Activated naive CD8-positive, alpha-beta T cell treated with anti-CD3 and anti-CD28 coated beads, Interleukin-2, amount 10 ng/mL, durations not matched to agents 7 days and 5 days (primary cell): Measurements from ENCODE around the gene ABLIM2. TPM values are rescaled to one million over a fixed set of nuclear protein-coding genes. Genes with fewer than 3 reads are reported as not detected.

Experiments
- ATAC-seq: fragments of 150-1000 bp; cut with Tn5 transposase; one replicate; pipeline ENCODE4 v1.10.0; 2021; ENCODE audit warnings: low read depth, moderate library complexity
- POLR2A ChIA-PET: fragments of 350-600 bp; sonication (Branson Sonifier 250); formaldehyde crosslinking; loops from one replicate; lab custom pipeline; 2021; ENCODE audit warnings: antibody characterized with exemption; lab: Charles Lee
- DNase-seq: peaks from one replicate; pipeline ENCODE4 v3.0.0; 2021
- H3K27ac Mint-ChIP-seq: one replicate; pipeline ENCODE4 v1.8.0; 2022; ENCODE audit warnings: mild to moderate bottlenecking, mixed read lengths
- H3K27me3 Mint-ChIP-seq: one replicate; pipeline ENCODE4 v1.8.0; 2022; ENCODE audit warnings: mild to moderate bottlenecking, moderate library complexity, mixed read lengths
- H3K36me3 Mint-ChIP-seq: one replicate; pipeline ENCODE4 v1.8.0; 2021; ENCODE audit warnings: mild to moderate bottlenecking, mixed read lengths
- H3K4me1 Mint-ChIP-seq: one replicate; pipeline ENCODE4 v1.8.0; 2021; ENCODE audit warnings: mixed read lengths
- H3K4me3 Mint-ChIP-seq: one replicate; pipeline ENCODE4 v1.8.0; 2022; ENCODE audit warnings: mild to moderate bottlenecking, moderate library complexity, mixed read lengths
- H3K9me3 Mint-ChIP-seq: one replicate; pipeline ENCODE4 v1.8.0; 2021; ENCODE audit warnings: mixed read lengths
- total RNA-seq, 2 experiments: library from RNA; stranded (reverse); gene quantifications; one replicate each; pipeline ENCODE4 v1.2.3, GENCODE V29; 2021

The ABLIM2 gene
- total RNA-seq, 2 experiments from 2014 or later, result 1.7 to 2.5 TPM

DNA sequence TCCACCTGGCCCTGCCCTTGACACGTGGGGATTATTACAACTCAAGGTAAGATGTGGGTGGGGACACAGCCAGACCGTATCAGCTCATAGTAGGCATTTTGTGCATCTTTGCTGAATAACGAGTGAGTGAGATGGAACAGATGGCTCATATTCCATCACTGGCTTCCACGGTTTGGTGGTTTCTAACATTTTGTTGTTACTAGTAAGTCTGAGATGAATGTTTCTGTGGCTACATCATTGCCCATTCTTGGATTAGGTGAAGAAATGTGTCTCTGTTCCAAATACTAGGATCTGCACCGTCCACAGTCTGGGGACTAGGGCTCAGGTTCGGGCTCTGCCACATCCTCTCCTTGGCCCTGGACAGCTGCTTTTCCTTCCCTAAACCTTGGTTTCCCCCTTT, 3.6 kb downstream of the ABLIM2 start:
- Mint-ChIP-seq H3K9me3 (no peaks in the 10 kb centered on the region), H3K27ac (no peak overlapping the region), H3K36me3 (peaks cover 2% of the 10 kb centered on the region), H3K4me1 (peaks cover 6% of the 10 kb centered on the region), H3K4me3 (no peak overlapping the region), H3K27me3 (peaks cover 12% of the 10 kb centered on the region)
- POLR2A ChIA-PET, result interaction anchor here (0.5 kb wide), 1 partner anchor 53 kb away, joined by 4 read pairs; no protein-coding TSS in a partner anchor
- DNase-seq (no peak), ATAC-seq (no peak)

DNA sequence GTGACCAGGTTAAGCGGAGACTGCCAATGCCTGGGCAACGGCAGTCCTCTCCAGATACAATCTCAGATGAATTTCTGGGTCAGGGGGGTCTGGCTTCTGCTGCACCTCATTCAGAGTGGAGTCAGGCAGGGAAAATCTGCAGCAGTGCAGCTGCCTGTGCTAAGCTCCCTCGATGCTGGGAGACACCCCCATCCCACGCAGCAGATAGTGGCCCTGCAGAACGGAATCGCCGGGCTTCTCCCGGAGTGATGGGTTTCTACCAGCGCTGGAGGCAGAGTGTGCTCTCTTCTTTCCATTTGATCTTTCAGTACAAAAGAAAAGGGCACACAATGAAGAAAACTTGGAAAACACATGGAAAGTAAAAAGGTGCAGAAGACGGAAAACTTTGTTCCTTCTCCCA, 5.2 kb downstream of the ABLIM2 start:
- DNase-seq (no peak), ATAC-seq (no peak)
- Mint-ChIP-seq H3K4me3 (no peak overlapping the region), H3K9me3 (no peaks in the 10 kb centered on the region), H3K36me3 (no peaks in the 10 kb centered on the region), H3K4me1 (no peaks in the 10 kb centered on the region), H3K27ac (no peak overlapping the region), H3K27me3 (peaks cover 12% of the 10 kb centered on the region)
- POLR2A ChIA-PET, result no interaction called here

DNA sequence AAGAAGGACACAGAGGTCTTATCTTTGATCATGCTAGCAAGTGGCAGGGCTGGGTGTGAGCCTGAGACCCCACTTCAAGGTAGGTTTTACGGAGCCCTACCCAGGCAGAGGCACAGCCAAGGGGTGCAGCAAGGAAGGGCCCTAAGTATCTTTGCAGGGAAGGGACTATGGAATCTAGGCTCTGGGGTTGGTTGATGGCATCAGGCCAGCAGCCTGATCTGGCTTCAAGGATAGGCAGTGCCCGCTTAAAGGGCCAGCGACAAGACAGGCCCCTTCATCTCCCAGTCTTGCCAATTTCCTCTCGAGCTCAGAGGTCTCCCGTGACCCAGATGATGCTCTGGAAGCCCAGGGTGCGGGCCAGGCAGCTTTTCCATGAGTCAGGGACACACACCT, 5.8 kb downstream of the ABLIM2 start:
- no peaks in the 10 kb centered on the region for H3K9me3 Mint-ChIP-seq
- no peaks in the 10 kb centered on the region for H3K4me1 Mint-ChIP-seq
- no peak overlapping the region for H3K27ac Mint-ChIP-seq
- no peaks in the 10 kb centered on the region for H3K36me3 Mint-ChIP-seq
- POLR2A ChIA-PET, result no interaction called here
- no peak overlapping the region for H3K4me3 Mint-ChIP-seq
- peaks cover 13% of the 10 kb centered on the region for H3K27me3 Mint-ChIP-seq
- ATAC-seq (no peak), DNase-seq (no peak)

DNA sequence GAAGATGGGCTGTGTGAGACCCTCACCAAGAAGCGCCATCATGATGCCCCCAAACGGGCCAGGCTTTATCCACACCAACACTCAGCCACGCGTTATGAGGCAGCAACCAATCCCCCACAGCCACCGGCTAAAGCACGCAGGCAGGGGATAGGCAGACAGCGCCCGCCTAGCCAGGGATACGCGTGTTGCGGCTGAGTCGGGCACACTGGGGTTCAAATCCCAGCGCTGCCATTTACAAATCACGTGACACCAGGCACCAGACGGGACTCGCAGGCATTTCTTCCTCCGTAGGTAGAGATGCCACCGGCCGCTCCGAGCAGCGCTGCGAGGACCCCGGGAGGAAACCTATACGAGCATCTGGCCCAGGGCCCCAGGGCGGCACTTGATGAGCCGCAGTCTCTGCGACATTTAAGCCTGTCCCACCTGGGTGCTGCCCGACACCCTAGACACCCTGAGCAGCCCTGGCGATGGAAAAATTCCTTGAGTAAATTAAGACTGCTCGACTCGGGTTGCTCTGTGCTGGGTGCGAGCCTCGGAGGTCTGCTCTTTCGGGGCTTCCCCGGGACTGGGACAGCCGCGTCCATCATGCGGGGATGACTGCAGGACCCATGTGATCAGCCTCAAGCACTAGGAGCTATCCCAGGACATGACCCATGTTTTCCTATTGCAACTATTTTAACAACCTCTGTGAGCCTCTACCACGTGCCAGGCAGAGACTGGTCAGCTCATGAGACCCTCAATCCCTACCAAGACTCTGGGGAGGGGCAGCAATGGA, 6.3 kb downstream of the ABLIM2 start:
- ATAC-seq (no peak), DNase-seq (no peak)
- H3K4me1 Mint-ChIP-seq, result no peaks in the 10 kb centered on the region
- no peaks in the 10 kb centered on the region for H3K36me3 Mint-ChIP-seq
- no peak overlapping the region for H3K4me3 Mint-ChIP-seq
- POLR2A ChIA-PET, result no interaction called here
- H3K27me3 Mint-ChIP-seq, result peaks cover 9% of the 10 kb centered on the region
- no peak overlapping the region for H3K27ac Mint-ChIP-seq
- H3K9me3 Mint-ChIP-seq, result no peaks in the 10 kb centered on the region

DNA sequence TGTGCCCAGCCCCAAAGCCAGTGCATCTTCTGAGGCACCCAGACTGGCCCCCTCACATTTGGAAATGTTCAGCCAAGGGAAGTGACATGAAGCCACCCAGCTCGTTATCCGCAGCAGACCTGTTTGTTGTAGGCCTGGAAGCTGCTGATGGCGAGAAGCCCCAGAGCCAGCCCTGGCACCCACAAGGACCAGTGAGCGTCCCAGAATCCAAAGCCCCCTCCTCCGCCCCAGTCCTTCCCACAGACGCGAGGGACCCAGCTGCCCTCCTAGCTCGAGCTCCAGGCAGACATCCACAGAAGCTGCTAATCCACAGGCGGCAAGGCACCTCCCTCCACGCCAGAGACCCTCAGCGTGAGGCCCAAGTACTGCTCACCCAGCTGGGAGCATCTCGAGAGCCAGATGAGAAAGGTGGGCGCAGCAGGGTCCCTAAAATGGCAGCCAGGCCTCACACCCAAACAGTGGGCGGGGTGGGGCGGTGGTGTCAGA, 7.4 kb downstream of the ABLIM2 start:
- Mint-ChIP-seq H3K9me3 (no peaks in the 10 kb centered on the region), H3K36me3 (no peaks in the 10 kb centered on the region), H3K4me3 (no peak overlapping the region), H3K27me3 (peaks cover 4% of the 10 kb centered on the region), H3K27ac (no peak overlapping the region), H3K4me1 (no peaks in the 10 kb centered on the region)
- POLR2A ChIA-PET, result no interaction called here
- DNase-seq (no peak), ATAC-seq (no peak)

DNA sequence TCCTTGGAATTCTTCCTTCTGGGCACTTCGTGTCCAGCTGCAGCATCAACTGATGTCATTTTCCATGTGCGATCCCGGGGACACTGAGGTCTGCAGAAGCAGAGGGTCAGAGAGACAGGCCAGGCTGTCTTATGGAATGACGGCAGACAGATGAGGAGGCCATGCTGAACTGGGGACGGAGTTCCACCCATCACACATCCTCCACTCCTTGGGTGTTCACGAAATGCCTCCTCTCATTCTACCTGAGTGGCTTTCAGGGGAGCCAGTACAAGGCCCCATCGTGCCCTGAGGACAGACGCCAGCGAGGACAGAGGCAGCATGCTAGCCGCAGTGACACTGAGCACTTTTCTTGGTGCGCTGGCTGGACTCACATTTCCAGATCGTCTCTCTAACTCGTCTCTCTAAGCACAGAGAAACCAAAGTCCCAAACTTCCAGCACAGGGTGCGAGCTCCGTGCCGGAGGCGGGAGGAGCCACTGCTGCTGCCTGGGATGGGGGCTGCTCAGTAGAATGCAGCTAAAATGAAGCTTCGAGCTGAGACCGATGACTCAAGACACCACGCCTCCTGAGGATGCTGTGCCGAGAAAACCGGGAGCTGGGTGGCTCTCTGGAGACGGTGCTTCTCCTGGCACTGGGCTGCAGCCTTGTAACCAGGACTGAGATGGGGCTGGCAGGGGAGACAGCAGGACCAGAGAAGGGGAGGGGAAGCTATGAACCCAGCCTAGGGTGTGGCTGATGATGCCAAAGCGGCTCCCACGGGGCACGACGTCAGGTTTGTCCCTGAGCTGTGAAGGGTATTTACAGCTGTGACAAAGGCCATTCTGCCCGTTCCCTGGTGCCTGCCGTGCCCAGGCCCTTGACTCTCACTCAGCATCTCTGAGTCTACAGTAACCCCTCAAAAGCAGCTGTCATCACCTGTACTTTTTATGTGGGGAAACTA, 8.2 kb downstream of the ABLIM2 start:
- Mint-ChIP-seq H3K4me1 (no peaks in the 10 kb centered on the region), H3K4me3 (no peak overlapping the region), H3K36me3 (no peaks in the 10 kb centered on the region), H3K27ac (no peak overlapping the region), H3K27me3 (peaks cover 4% of the 10 kb centered on the region), H3K9me3 (no peaks in the 10 kb centered on the region)
- DNase-seq (no peak), ATAC-seq (no peak)
- POLR2A ChIA-PET, result no interaction called here

DNA sequence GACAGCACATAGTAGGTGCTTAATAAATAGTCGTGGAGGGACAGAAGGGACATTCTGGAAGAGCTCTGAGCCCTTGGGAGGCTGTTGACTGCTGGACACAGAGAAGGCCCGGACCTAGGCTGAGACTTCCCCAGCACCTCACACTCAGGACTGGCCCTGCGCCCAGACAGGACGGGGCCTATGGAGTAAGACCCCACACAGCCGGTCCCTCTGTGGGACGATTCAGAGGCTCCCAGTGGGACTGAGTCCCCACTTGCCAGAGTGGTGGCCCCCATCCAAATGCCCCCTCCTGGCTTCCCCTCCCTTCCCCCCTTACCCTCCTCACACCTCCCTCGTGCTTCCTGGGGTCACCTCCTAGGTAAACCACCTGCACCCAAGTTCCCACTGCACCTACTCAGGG, 8.9 kb downstream of the ABLIM2 start:
- Mint-ChIP-seq H3K4me1 (no peaks in the 10 kb centered on the region), H3K36me3 (no peaks in the 10 kb centered on the region), H3K27me3 (peaks cover 3% of the 10 kb centered on the region), H3K4me3 (no peak overlapping the region), H3K9me3 (no peaks in the 10 kb centered on the region), H3K27ac (no peak overlapping the region)
- ATAC-seq (no peak), DNase-seq (no peak)
- POLR2A ChIA-PET, result no interaction called here

DNA sequence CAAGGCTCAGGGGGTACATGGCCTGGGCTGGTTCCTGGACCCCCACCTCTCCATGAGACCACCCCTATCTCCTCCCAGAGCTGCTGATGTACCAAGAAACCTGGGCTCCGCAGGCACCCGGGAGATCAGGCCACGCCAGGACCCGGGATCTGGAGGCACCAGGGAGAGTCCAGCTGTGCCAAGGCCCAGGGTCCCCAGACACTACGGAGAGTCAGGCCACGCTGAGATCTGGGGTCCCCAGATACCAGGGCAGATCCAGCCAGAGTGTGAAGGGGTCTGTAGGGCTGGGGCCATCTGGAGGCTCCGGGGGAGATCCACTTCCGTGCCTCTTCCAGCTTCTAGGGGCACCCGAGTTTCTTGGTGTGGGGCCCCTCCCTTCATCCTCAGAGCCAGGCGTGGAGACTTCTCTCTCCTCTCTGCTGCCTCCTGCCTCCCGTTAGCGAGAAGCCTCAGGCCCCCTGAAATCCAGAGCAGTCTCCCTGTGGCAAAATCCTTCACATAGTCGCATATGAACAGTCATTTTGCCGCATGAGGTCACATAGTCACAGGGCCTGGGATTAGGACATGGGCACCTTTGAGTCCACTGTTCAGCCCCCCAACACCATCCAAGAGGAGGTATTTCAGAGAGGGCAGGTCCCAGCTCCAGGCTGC, 9.7 kb downstream of the ABLIM2 start:
- Mint-ChIP-seq H3K4me3 (no peak overlapping the region), H3K36me3 (no peaks in the 10 kb centered on the region), H3K9me3 (no peaks in the 10 kb centered on the region), H3K4me1 (no peaks in the 10 kb centered on the region), H3K27ac (no peak overlapping the region), H3K27me3 (peaks cover 2% of the 10 kb centered on the region)
- POLR2A ChIA-PET, result no interaction called here
- ATAC-seq (no peak), DNase-seq (no peak)

DNA sequence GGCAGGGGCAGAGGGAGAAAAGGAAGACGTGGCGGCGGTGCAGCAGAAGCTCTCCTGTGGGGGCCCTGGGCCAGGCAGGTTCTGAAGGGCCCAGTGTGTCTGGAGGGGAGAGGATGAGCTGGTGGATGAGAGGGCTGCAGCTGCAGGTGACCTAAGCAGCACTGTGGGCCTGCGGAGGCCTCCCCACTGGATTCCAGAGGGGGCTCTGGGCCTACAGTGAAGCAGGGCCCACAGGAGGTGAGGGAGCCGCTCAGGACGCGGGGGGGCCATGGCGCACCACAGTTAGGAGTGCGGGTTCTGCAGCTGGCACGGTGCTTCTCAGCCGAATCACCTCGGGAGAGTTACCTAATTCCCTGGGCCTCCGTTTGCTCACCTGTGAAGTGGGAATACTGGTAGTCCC, 10.5 kb downstream of the ABLIM2 start:
- H3K36me3 Mint-ChIP-seq, result no peaks in the 10 kb centered on the region
- POLR2A ChIA-PET, result no interaction called here

DNA sequence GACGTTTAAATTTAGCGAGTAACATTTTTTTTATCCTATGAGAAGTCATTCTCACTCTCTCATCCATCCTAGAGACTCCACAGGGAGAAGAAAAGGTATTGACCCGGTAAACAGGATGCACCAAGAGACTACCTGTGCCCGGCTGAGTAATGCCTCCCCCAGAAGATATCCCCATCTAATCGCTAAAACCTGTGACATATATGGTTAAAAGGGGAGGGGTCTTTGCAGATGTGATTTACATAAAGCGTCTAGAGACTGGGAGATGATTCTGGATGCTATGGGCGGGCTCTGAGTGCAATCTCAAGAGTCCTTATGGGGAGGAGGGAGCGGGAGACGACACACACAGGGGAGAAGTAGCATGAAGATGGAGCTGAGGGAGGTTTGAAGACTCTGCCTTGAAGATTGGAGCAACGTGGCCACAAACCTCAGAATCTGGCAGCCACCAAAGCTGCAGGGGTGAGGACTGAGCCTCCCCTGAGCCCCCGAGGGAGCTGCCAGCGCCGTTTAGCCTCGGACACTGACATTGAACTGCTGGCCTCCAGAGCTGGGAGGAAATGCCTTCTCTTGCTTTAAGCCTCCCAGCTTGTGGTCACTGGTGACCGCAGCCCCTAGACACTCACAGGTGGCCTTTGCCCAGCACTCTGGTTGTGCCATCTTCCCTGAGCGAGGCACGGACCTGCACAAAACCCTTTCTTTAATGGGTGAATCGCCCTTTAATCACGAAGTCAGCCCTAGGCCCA, 11.2 kb downstream of the ABLIM2 start:
- ATAC-seq (no peak), DNase-seq (no peak)
- no peaks in the 10 kb centered on the region for H3K4me1 Mint-ChIP-seq
- H3K36me3 Mint-ChIP-seq, result no peaks in the 10 kb centered on the region
- peaks cover 2% of the 10 kb centered on the region for H3K27me3 Mint-ChIP-seq
- no peaks in the 10 kb centered on the region for H3K9me3 Mint-ChIP-seq
- no peak overlapping the region for H3K4me3 Mint-ChIP-seq
- POLR2A ChIA-PET, result no interaction called here
- no peak overlapping the region for H3K27ac Mint-ChIP-seq

More for the DNA sequence above, 10.5 kb downstream of the ABLIM2 start:
- Mint-ChIP-seq H3K9me3 (no peaks in the 10 kb centered on the region), H3K4me3 (no peak overlapping the region), H3K27me3 (peaks cover 2% of the 10 kb centered on the region), H3K27ac (no peak overlapping the region), H3K4me1 (no peaks in the 10 kb centered on the region)
- DNase-seq (no peak), ATAC-seq (no peak)

DNA sequence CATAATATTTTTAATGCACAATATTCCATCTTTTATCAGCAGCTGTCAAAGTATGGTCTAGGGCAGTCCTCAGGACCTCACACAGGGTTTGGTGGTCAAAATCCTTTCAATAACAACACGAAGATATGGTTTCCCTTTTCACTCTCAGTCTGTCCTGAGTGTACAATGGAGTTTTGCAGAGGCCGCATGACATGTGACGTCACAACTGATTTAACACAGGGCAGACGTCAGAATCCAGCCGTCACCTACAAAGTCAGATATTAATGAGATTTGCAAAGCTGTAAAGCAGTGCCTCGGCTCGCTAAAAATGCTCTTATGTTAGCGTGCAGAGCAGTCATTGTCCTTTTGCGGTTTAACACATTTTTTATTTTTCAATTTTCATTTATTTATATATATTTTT, 12.5 kb downstream of the ABLIM2 start:
- Mint-ChIP-seq H3K36me3 (no peaks in the 10 kb centered on the region), H3K27ac (no peak overlapping the region), H3K9me3 (no peaks in the 10 kb centered on the region), H3K27me3 (peaks cover 2% of the 10 kb centered on the region), H3K4me3 (no peak overlapping the region), H3K4me1 (no peaks in the 10 kb centered on the region)
- no peak for ATAC-seq
- DNase-seq, result no peak
- POLR2A ChIA-PET, result no interaction called here

DNA sequence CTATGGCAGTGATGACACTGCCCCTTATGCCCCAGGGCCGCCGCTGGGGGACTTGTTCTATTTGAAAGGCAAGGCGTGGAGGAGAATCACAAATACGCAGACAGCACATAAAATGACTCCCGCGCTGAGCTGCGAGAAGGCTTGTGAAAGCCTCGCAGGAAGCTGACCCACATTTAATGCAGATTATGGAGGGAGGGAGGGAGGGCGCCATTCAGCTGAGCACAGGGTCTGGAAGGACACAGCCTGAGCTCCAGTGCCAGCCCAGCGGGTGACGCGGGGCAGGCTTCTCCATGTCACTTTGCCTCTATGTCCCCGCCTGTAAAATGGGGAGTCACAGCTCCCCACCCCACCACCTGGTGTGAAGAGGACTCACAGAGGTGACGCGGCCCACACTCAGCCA, 14.3 kb downstream of the ABLIM2 start:
- H3K36me3 Mint-ChIP-seq, result no peaks in the 10 kb centered on the region
- no peaks in the 10 kb centered on the region for H3K9me3 Mint-ChIP-seq
- DNase-seq (no peak), ATAC-seq (no peak)
- H3K4me3 Mint-ChIP-seq, result no peak overlapping the region
- H3K27ac Mint-ChIP-seq, result no peak overlapping the region
- H3K27me3 Mint-ChIP-seq, result peaks cover 2% of the 10 kb centered on the region
- H3K4me1 Mint-ChIP-seq, result no peaks in the 10 kb centered on the region
- POLR2A ChIA-PET, result no interaction called here
